Endodermal cell (in vitro differentiated cells): ENCODE data around the gene ARHGAP6. TPM values are rescaled to one million over a fixed set of nuclear protein-coding genes. Genes with fewer than 3 reads are reported as not detected.

Source experiments
- DNase-seq: peaks from one replicate; pipeline ENCODE4 v3.0.0-alpha.2; 2017
- H3K27ac ChIP-seq: 2 replicates; pipeline ENCODE4 v1.5.1; 2013; ENCODE audit warnings: mild to moderate bottlenecking, low read depth, low read length, moderate library complexity
- H3K27me3 ChIP-seq: 2 replicates; pipeline ENCODE4 v1.6.1; 2013; ENCODE audit warnings: mild to moderate bottlenecking, low read length, moderate library complexity; ENCODE audit not compliant: insufficient read depth, control insufficient read depth, poor library complexity, severe bottlenecking
- H3K36me3 ChIP-seq: 2 replicates; pipeline ENCODE4 v1.7.0; 2013; ENCODE audit warnings: mild to moderate bottlenecking, low read length, moderate library complexity; ENCODE audit not compliant: control insufficient read depth, insufficient read depth
- H3K4me1 ChIP-seq: one replicate; pipeline ENCODE4 v1.7.0; 2013; ENCODE audit warnings: low read length; ENCODE audit not compliant: control insufficient read depth, insufficient read depth
- H3K4me3 ChIP-seq: 2 replicates; pipeline ENCODE4 v1.5.1; 2013; ENCODE audit warnings: mild to moderate bottlenecking, low read length, moderate library complexity
- H3K9ac ChIP-seq: 2 replicates; pipeline ENCODE4 v1.6.1; 2013; ENCODE audit warnings: mild to moderate bottlenecking, low read length, moderate library complexity; ENCODE audit not compliant: poor library complexity, severe bottlenecking; ENCODE audit errors: extremely low read depth
- H3K9me3 ChIP-seq: 2 replicates; pipeline ENCODE4 v1.6.1; 2013; ENCODE audit warnings: mild to moderate bottlenecking, low read length, moderate library complexity; ENCODE audit not compliant: control insufficient read depth
- H3K27ac Mint-ChIP-seq: 2 replicates; pipeline ENCODE4 v1.8.0; 2020; ENCODE audit warnings: mixed read lengths
- H3K27me3 Mint-ChIP-seq: 2 replicates; pipeline ENCODE4 v1.8.0; 2021; ENCODE audit warnings: mild to moderate bottlenecking, mixed read lengths; ENCODE audit not compliant: insufficient read depth
- H3K36me3 Mint-ChIP-seq: 2 replicates; pipeline ENCODE4 v1.8.0; 2020; ENCODE audit warnings: low read depth, mixed read lengths
- H3K4me1 Mint-ChIP-seq: 2 replicates; pipeline ENCODE4 v1.8.0; 2020; ENCODE audit warnings: mixed read lengths
- H3K4me3 Mint-ChIP-seq: 2 replicates; pipeline ENCODE4 v1.8.0; 2020; ENCODE audit warnings: mild to moderate bottlenecking, moderate library complexity, mixed read lengths
- H3K9me3 Mint-ChIP-seq: 2 replicates; pipeline ENCODE4 v1.8.0; 2020; ENCODE audit warnings: mild to moderate bottlenecking, mixed read lengths
- whole genome bisulfite sequencing, 2 experiments: methylation state at CpG; one replicate each; pipeline versions ENCODE4 v1.1.5 to v1.1.7; 2013; ENCODE audit warnings: missing lambda C conversion rate in 2 of 2, mixed read lengths in 1 of 2; ENCODE audit not compliant: insufficient coverage in 1 of 2, insufficient read length in 1 of 2; 5-methylcytosine and 5-hydroxymethylcytosine counted together
- total RNA-seq, 2 donors: library from RNA; stranded (reverse); fragmentation: NEBNext Ultra II Directional in 1 of 2; extraction: Animal tissue kit (Norgen Biotek cat#: 25700) in 1 of 2; gene quantifications; 2 replicates in 1 of 2; 3 replicates in 1 of 2; pipeline ENCODE4 v1.2.1, GENCODE V29; 2021
- TF ChIP-seq, protein P1 (sequence below): fragments of 200-600 bp; sonication (generic); conservative IDR thresholded peaks from 2 replicates; pipeline ENCODE4 v1.5.0; 2021; ENCODE audit warnings: antibody characterized with exemption, mild to moderate bottlenecking

The ARHGAP6 gene
- total RNA-seq, 2 donors from 2014 or later: 0.48 to 0.73 TPM

DNA sequence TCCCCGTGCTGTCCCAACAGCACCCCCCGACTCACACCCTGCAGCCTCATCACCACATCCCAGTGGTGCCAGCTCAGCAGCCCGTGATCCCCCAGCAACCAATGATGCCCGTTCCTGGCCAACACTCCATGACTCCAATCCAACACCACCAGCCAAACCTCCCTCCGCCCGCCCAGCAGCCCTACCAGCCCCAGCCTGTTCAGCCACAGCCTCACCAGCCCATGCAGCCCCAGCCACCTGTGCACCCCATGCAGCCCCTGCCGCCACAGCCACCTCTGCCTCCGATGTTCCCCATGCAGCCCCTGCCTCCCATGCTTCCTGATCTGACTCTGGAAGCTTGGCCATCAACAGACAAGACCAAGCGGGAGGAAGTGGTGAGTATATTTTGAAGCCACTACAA lies 367.1 kb downstream of the ARHGAP6 start:
- no peak for DNase-seq
- Histone ChIP-seq H3K36me3 (no peaks in the 10 kb centered on the region), H3K9me3 (no peaks in the 10 kb centered on the region), H3K27ac (no peak overlapping the region), H3K4me3 (no peak overlapping the region), H3K27me3 (no peaks in the 10 kb centered on the region), H3K4me1 (no peaks in the 10 kb centered on the region), H3K9ac (no peak overlapping the region)
- no peak overlapping the region for H3K4me3 Mint-ChIP-seq
- H3K36me3 Mint-ChIP-seq: no peaks in the 10 kb centered on the region
- H3K9me3 Mint-ChIP-seq: peaks cover 25% of the 10 kb centered on the region
- TF ChIP-seq, protein P1, sequence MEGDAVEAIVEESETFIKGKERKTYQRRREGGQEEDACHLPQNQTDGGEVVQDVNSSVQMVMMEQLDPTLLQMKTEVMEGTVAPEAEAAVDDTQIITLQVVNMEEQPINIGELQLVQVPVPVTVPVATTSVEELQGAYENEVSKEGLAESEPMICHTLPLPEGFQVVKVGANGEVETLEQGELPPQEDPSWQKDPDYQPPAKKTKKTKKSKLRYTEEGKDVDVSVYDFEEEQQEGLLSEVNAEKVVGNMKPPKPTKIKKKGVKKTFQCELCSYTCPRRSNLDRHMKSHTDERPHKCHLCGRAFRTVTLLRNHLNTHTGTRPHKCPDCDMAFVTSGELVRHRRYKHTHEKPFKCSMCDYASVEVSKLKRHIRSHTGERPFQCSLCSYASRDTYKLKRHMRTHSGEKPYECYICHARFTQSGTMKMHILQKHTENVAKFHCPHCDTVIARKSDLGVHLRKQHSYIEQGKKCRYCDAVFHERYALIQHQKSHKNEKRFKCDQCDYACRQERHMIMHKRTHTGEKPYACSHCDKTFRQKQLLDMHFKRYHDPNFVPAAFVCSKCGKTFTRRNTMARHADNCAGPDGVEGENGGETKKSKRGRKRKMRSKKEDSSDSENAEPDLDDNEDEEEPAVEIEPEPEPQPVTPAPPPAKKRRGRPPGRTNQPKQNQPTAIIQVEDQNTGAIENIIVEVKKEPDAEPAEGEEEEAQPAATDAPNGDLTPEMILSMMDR: no peak
- peaks cover 3% of the 10 kb centered on the region for H3K27me3 Mint-ChIP-seq
- H3K4me1 Mint-ChIP-seq: no peaks in the 10 kb centered on the region
- WGBS, 2 experiments: 89% methylated on average over 8 of the region's 9 CpGs; no CpG with 5 or more reads in 1 of the 2 experiments
- no peak overlapping the region for H3K27ac Mint-ChIP-seq

DNA sequence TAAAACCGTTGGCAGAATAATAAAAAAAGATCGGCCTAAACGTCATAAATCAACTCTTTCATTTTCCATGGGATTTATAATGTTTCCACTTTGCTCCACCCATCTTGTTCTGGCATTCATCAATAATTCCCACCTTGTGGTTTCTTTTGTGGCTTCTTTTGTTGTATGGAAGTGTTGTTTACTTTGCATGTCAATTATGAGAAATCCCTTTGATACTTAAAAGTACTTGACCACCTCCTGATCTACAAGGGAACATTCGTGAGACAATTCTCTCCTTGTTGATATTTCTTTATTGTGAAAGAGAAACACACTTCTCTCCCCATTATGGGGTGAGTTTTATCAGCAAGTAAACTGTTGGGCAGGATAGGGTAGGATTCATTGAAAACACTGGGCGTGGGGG lies 369.7 kb downstream of the ARHGAP6 start:
- WGBS, 2 experiments: 76% methylated on average over 4 of the region's 5 CpGs; no CpG with 5 or more reads in 1 of the 2 experiments
- no peak overlapping the region for H3K27ac Mint-ChIP-seq
- H3K27ac ChIP-seq: no peak overlapping the region
- no peak overlapping the region for H3K9ac ChIP-seq
- H3K9me3 ChIP-seq: no peaks in the 10 kb centered on the region
- H3K36me3 Mint-ChIP-seq: no peaks in the 10 kb centered on the region
- H3K4me3 Mint-ChIP-seq: no peak overlapping the region
- no peaks in the 10 kb centered on the region for H3K4me1 ChIP-seq
- H3K36me3 ChIP-seq: no peaks in the 10 kb centered on the region
- peaks cover 3% of the 10 kb centered on the region for H3K27me3 Mint-ChIP-seq
- DNase-seq: no peak
- TF ChIP-seq, protein P1: no peak
- no peaks in the 10 kb centered on the region for H3K4me1 Mint-ChIP-seq
- no peak overlapping the region for H3K4me3 ChIP-seq
- H3K9me3 Mint-ChIP-seq: peaks cover 27% of the 10 kb centered on the region
- no peaks in the 10 kb centered on the region for H3K27me3 ChIP-seq

DNA sequence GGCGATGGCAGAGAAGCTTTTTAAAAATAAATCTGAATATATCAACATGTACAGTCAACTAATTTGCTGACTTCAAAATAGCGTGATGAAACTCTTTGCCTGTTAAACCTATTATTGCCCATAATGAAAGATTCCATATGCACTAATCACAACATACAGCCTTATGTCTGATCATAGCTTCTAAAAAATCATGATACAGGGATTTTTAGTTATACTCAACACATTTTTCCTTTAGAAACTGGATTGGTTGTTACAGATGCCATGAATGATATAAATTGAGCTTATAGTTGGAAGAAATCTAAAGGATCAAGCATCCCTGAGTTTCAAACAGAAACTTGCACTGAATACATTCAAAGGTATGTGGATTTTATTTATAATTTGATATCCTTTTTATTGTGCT lies 372.6 kb downstream of the ARHGAP6 start, which contains the start of gene AMELX:
Gene AMELX, plus strand, starts transcription at position 301 of the 400 bp plus-strand sequence. CDS start 1,376 bp downstream, outside the sequence.
- no peaks in the 10 kb centered on the region for H3K36me3 Mint-ChIP-seq
- no peak within 1 kb of the TSS for H3K9ac ChIP-seq
- H3K4me1 ChIP-seq: no peaks in the 10 kb centered on the region
- TF ChIP-seq, protein P1: no peak
- no peak within 1 kb of the TSS for H3K4me3 Mint-ChIP-seq
- H3K27me3 ChIP-seq: no peaks in the 10 kb centered on the region
- no peaks in the 10 kb centered on the region for H3K4me1 Mint-ChIP-seq
- H3K9me3 ChIP-seq: no peaks in the 10 kb centered on the region
- no peaks in the 10 kb centered on the region for H3K36me3 ChIP-seq
- no peak for DNase-seq
- WGBS, 2 experiments: 100% methylated on average over 1 to 2 of the region's 2 CpGs
- no peak within 1 kb of the TSS for H3K4me3 ChIP-seq
- no peak within 1 kb of the TSS for H3K27ac Mint-ChIP-seq
- H3K9me3 Mint-ChIP-seq: peaks cover 24% of the 10 kb centered on the region
- no peak within 1 kb of the TSS for H3K27ac ChIP-seq
- peaks cover 3% of the 10 kb centered on the region for H3K27me3 Mint-ChIP-seq
